ENCODE results near the gene FITM2.

- TF ChIP-seq CTCF (IDR thresholded peaks at IDR 0.05; ENCODE audit: poor library complexity): no peak
- TF ChIP-seq EZH2 (IDR thresholded peaks at IDR 0.05; ENCODE audit: borderline replicate concordance): no peak
These were observed 8.9 kb upstream of the FITM2 start for GRCh38 chr20:44319839-44320422.

All from hepatocyte (in vitro differentiated cells).